AG09319 (cell line): ENCODE results near the gene UBE3C.

Experiments used
- DNase-seq: peaks from one replicate; pipeline ENCODE4 v3.0.0-alpha.2; 2010; ENCODE audit warnings: low read depth; ENCODE audit errors: extremely low read depth
- CTCF ChIP-seq: IDR thresholded peaks from 2 replicates; pipeline ENCODE4 v1.5.1; 2011; ENCODE audit warnings: low read depth, mild to moderate bottlenecking, inconsistent platforms, low read length, moderate library complexity

UBE3C gene

GRCh38 chr7:157278791-157279724, 140.3 kb downstream of the UBE3C start:
- no peak for TF ChIP-seq CTCF
- no peak for DNase-seq

GRCh38 chr7:157279741-157280215, 141.1 kb downstream of the UBE3C start:
- DNase-seq, result no peak
- TF ChIP-seq CTCF, result no peak

GRCh38 chr7:157280216-157280841, 141.6 kb downstream of the UBE3C start:
- no peak for TF ChIP-seq CTCF
- DNase-seq, result no peak

- DNase-seq, result no peak
These were observed 142.7 kb downstream of the UBE3C start for GRCh38 chr7:157281221-157281998.

GRCh38 chr7:157282141-157282801, 143.5 kb downstream of the UBE3C start:
- no peak for TF ChIP-seq CTCF
- DNase-seq, result no peak

More at GRCh38 chr7:157281221-157281998, 142.7 kb downstream of the UBE3C start:
- no peak for TF ChIP-seq CTCF

- no peak for TF ChIP-seq CTCF
- no peak for DNase-seq
These were observed 145.7 kb downstream of the UBE3C start for GRCh38 chr7:157284229-157285014.
